Dermis microvascular lymphatic vessel endothelial cell (primary cell): ENCODE data around the gene P3H2. TPM values are rescaled to one million over a fixed set of nuclear protein-coding genes. Genes with fewer than 3 reads are reported as not detected.
"Not testable (repeated sequence)": the region's sequence is repeated elsewhere in the genome, so short reads cannot be mapped to it uniquely, and the experiment has no call there.

Source experiments
- DNase-seq, 2 donors: peaks; one replicate each; pipeline versions ENCODE4 v3.0.0 to v3.0.0-alpha.2; 2010; ENCODE audit warnings: low read depth in 2 of 2
- total RNA-seq: library from RNA; depleted of rRNA; stranded (reverse); fragments of >200 nt; gene quantifications from 2 replicates; pipeline ENCODE4 v1.2.1, GENCODE V29; 2014

P3H2 gene
- total RNA-seq, 1 donor from 2014 or later: 13.7 TPM

- DNase-seq: no peak
These were observed 34.5 kb downstream of the P3H2 start for GRCh38 chr3:190086191-190086590.

- DNase-seq: no peak
These were observed 35.7 kb downstream of the P3H2 start for GRCh38 chr3:190084983-190085382.

- DNase-seq: no peak
These were observed 37.1 kb downstream of the P3H2 start for GRCh38 chr3:190083635-190084034.

GRCh38 chr3:190081389-190081788 is 39.3 kb downstream of the P3H2 start:
- no peak for DNase-seq

GRCh38 chr3:190079173-190079572 is 41.5 kb downstream of the P3H2 start:
- DNase-seq: not testable (repeated sequence)

- DNase-seq: no peak
These were observed 43.2 kb downstream of the P3H2 start for GRCh38 chr3:190077395-190078045.

GRCh38 chr3:190076601-190077394 is 43.9 kb downstream of the P3H2 start:
- DNase-seq: peak; percentile 86 to 95

GRCh38 chr3:190076136-190076535 is 44.6 kb downstream of the P3H2 start:
- no peak for DNase-seq

- DNase-seq: no peak
These were observed 45.9 kb downstream of the P3H2 start for GRCh38 chr3:190074817-190075216.

- DNase-seq: no peak
These were observed 47.3 kb downstream of the P3H2 start for GRCh38 chr3:190073264-190074008.

- DNase-seq: no peak
These were observed 47.8 kb downstream of the P3H2 start for GRCh38 chr3:190072856-190073255.

- not testable (repeated sequence) for DNase-seq
These were observed 48.8 kb downstream of the P3H2 start for GRCh38 chr3:190071921-190072320.

- no peak for DNase-seq
These were observed 49.9 kb downstream of the P3H2 start for GRCh38 chr3:190070622-190071347.

GRCh38 chr3:190065204-190065603 is 55.5 kb downstream of the P3H2 start:
- no peak for DNase-seq

- DNase-seq: no peak
These were observed 56.0 kb downstream of the P3H2 start for GRCh38 chr3:190064659-190065058.

- peak in 1 of 2 donors; percentile 88 for DNase-seq
These were observed 56.6 kb downstream of the P3H2 start for GRCh38 chr3:190064112-190064511.

GRCh38 chr3:190063490-190063889 is 57.2 kb downstream of the P3H2 start:
- no peak for DNase-seq

GRCh38 chr3:190060192-190060775 is 60.4 kb downstream of the P3H2 start:
- DNase-seq: no peak

- peak in 1 of 2 donors; percentile 63 for DNase-seq
These were observed 61.5 kb downstream of the P3H2 start for GRCh38 chr3:190059242-190059590.

GRCh38 chr3:190058521-190059241 is 62.0 kb downstream of the P3H2 start:
- peak; percentile 75 to 88 for DNase-seq

- DNase-seq: no peak
These were observed 64.0 kb downstream of the P3H2 start for GRCh38 chr3:190056742-190057141.
